PFSK-1 (cell line): ENCODE data around the gene PFDN4.

Experiments used
- TAF1 ChIP-seq: IDR thresholded peaks from 2 replicates; pipeline ENCODE4 v1.6.1; 2012; ENCODE audit warnings: low read length, control low read depth, borderline replicate concordance; ENCODE audit not compliant: insufficient read depth
- TF ChIP-seq, protein P1 (sequence below), 2 experiments: IDR thresholded peaks; 2 replicates each; pipeline versions ENCODE4 v1.6.1 to v1.8.0; 2011 to 2012; ENCODE audit warnings: low read depth in 2 of 2, low read length in 2 of 2, control low read depth in 1 of 2, inconsistent platforms in 1 of 2, mild to moderate bottlenecking in 1 of 2, moderate library complexity in 1 of 2; ENCODE audit not compliant: insufficient read depth in 1 of 2

DNA sequence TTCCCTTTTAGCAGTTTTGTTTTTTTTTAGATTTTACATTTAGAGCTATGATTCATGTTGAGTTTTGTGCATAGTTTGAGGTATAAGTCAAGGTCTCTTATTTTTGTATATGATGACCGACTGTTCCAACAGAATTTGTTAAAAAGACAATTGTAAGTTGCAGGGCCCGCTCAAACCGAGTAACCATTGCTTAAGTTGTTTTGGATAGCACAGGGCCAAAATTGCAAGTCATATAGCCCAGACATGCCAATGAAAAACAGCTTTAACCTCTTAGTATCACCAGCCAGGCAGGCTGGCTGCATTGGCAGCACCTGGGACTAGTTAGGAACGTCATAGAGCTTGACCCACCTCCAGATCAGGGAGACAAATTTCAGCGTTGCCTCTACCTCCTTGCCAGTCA is 47.3 kb downstream of the PFDN4 start:
- TF ChIP-seq, protein P1, sequence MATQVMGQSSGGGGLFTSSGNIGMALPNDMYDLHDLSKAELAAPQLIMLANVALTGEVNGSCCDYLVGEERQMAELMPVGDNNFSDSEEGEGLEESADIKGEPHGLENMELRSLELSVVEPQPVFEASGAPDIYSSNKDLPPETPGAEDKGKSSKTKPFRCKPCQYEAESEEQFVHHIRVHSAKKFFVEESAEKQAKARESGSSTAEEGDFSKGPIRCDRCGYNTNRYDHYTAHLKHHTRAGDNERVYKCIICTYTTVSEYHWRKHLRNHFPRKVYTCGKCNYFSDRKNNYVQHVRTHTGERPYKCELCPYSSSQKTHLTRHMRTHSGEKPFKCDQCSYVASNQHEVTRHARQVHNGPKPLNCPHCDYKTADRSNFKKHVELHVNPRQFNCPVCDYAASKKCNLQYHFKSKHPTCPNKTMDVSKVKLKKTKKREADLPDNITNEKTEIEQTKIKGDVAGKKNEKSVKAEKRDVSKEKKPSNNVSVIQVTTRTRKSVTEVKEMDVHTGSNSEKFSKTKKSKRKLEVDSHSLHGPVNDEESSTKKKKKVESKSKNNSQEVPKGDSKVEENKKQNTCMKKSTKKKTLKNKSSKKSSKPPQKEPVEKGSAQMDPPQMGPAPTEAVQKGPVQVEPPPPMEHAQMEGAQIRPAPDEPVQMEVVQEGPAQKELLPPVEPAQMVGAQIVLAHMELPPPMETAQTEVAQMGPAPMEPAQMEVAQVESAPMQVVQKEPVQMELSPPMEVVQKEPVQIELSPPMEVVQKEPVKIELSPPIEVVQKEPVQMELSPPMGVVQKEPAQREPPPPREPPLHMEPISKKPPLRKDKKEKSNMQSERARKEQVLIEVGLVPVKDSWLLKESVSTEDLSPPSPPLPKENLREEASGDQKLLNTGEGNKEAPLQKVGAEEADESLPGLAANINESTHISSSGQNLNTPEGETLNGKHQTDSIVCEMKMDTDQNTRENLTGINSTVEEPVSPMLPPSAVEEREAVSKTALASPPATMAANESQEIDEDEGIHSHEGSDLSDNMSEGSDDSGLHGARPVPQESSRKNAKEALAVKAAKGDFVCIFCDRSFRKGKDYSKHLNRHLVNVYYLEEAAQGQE (IDR thresholded peaks at IDR 0.05; ENCODE audit: insufficient read depth in 1 of 2, low read depth in 2 of 2, low read length in 2 of 2), result no peak
- TF ChIP-seq TAF1, result no peak
